ENCODE results near the gene CSGALNACT2. TPM values are rescaled to one million over a fixed set of nuclear protein-coding genes. Genes with fewer than 3 reads are reported as not detected.
"Not testable (repeated sequence)": the region's sequence is repeated elsewhere in the genome, so short reads cannot be mapped to it uniquely, and the experiment has no call there.

Gene CSGALNACT2
- polyA plus RNA-seq, 1 of the 3 experiments (the other 2 are of a cell fraction): 11.5 TPM

- Histone ChIP-seq H3K4me3 (ENCODE audit: low read depth in 2 of 2, low read length in 1 of 2) (no peak overlapping the region), H3K9ac (no peak overlapping the region), H3K79me2 (ENCODE audit: insufficient read depth) (no peaks in the 10 kb centered on the region; the same call in 1 of the 2 replicates), H3K36me3 (replicated peaks in 1 of 2; ENCODE audit: control insufficient read depth in 1 of 2, insufficient read depth in 2 of 2, low read length in 1 of 2) (peaks cover 44 to 62% of the 10 kb centered on the region in 2 experiments), H3K27me3 (ENCODE audit: insufficient read depth) (no peaks in the 10 kb centered on the region), H3K4me1 (ENCODE audit: control insufficient read depth in 1 of 2, insufficient read depth in 2 of 2, low read depth in 1 of 2, low read length in 1 of 2) (peaks cover 0 to 6% of the 10 kb centered on the region in 2 experiments; a peak in 1 of 4 replicates), H4K20me1 (ENCODE audit: insufficient read depth) (no peaks in the 10 kb centered on the region), H3K4me2 (no peak overlapping the region), H3F3A (replicated peaks; ENCODE audit: insufficient read depth) (no peaks in the 10 kb centered on the region), H3K9me3 (no peaks in the 10 kb centered on the region), H3K27ac (ENCODE audit: low read depth in 2 of 2, low read length in 1 of 2) (no peak overlapping the region), H3K9me2 (no peaks in the 10 kb centered on the region), H2AFZ (ENCODE audit: low read depth) (no peak overlapping the region)
- no peak for DNase-seq
- CTCF ChIA-PET: no interaction called here
- TF ChIP-seq EP300 (IDR thresholded peaks at IDR 0.05; ENCODE audit: borderline replicate concordance in 1 of 2, low read depth in 1 of 2, low read length in 1 of 2) (no peak), RAD21 (IDR thresholded peaks at IDR 0.05; ENCODE audit: low read length) (no peak), REST (IDR thresholded peaks at IDR 0.05; ENCODE audit: low read depth, low read length) (no peak), GATA2 (CRISPR knock-in tag; IDR thresholded peaks at IDR 0.05) (no peak), NFIC (IDR thresholded peaks at IDR 0.05; ENCODE audit: borderline replicate concordance) (no peak), SMC3 (IDR thresholded peaks at IDR 0.05; ENCODE audit: low read depth, low read length) (no peak), MAX (IDR thresholded peaks at IDR 0.05; ENCODE audit: low read depth) (no peak), PBX3 (IDR thresholded peaks at IDR 0.05) (no peak), IRF3 (IDR thresholded peaks at IDR 0.05; ENCODE audit: low read depth, low read length) (no peak)
- WGBS (ENCODE audit: low lambda C conversion rate): 93% methylated on average over 1 of the region's 1 CpG
- POLR2A ChIA-PET: no interaction called here
Measured at GRCh38 chr10:43177595-43177994, 39.4 kb downstream of the CSGALNACT2 start.

GRCh38 chr10:43181146-43181545 is 42.9 kb downstream of the CSGALNACT2 start:
- DNase-seq: no peak
- Histone ChIP-seq H3K4me3 (ENCODE audit: low read depth in 2 of 2, low read length in 1 of 2) (no peak overlapping the region), H3F3A (replicated peaks; ENCODE audit: insufficient read depth) (no peaks in the 10 kb centered on the region), H3K36me3 (replicated peaks in 1 of 2; ENCODE audit: control insufficient read depth in 1 of 2, insufficient read depth in 2 of 2, low read length in 1 of 2) (peaks cover 54 to 66% of the 10 kb centered on the region in 2 experiments), H4K20me1 (ENCODE audit: insufficient read depth) (no peaks in the 10 kb centered on the region), H3K4me2 (no peak overlapping the region), H3K4me1 (ENCODE audit: control insufficient read depth in 1 of 2, insufficient read depth in 2 of 2, low read depth in 1 of 2, low read length in 1 of 2) (no peaks in the 10 kb centered on the region), H3K27me3 (ENCODE audit: insufficient read depth) (no peaks in the 10 kb centered on the region), H3K9ac (no peak overlapping the region), H3K9me2 (no peaks in the 10 kb centered on the region), H3K79me2 (ENCODE audit: insufficient read depth) (no peaks in the 10 kb centered on the region), H3K27ac (ENCODE audit: low read depth in 2 of 2, low read length in 1 of 2) (no peak overlapping the region), H2AFZ (ENCODE audit: low read depth) (no peak overlapping the region), H3K9me3 (no peaks in the 10 kb centered on the region)
- POLR2A ChIA-PET: no interaction called here
- CTCF ChIA-PET: interaction anchor here (1.2 kb wide), 1 partner anchor 24 kb away, joined by 4 read pairs; no protein-coding TSS in a partner anchor
- WGBS (ENCODE audit: low lambda C conversion rate): 94% methylated on average over 1 of the region's 1 CpG
- TF ChIP-seq MAX (IDR thresholded peaks at IDR 0.05; ENCODE audit: low read depth) (no peak), FOSL2 (IDR thresholded peaks at IDR 0.05; ENCODE audit: borderline replicate concordance, low read depth) (no peak)

GRCh38 chr10:43183764-43184163 is 45.5 kb downstream of the CSGALNACT2 start:
- DNase-seq; H3K27ac ChIP-seq (ENCODE audit: low read depth in 2 of 2, low read length in 1 of 2); H3K9me3 ChIP-seq; H3K9me2 ChIP-seq; H3K9ac ChIP-seq; H2AFZ ChIP-seq (ENCODE audit: low read depth); H4K20me1 ChIP-seq (ENCODE audit: insufficient read depth); H3K27me3 ChIP-seq (ENCODE audit: insufficient read depth); CTCF ChIA-PET; H3K4me2 ChIP-seq; H3K4me3 ChIP-seq (ENCODE audit: low read depth in 2 of 2, low read length in 1 of 2); H3K4me1 ChIP-seq (ENCODE audit: control insufficient read depth in 1 of 2, insufficient read depth in 2 of 2, low read depth in 1 of 2, low read length in 1 of 2); POLR2A ChIA-PET; H3K79me2 ChIP-seq (ENCODE audit: insufficient read depth); H3F3A ChIP-seq (replicated peaks; ENCODE audit: insufficient read depth): not testable (repeated sequence)
- WGBS (ENCODE audit: low lambda C conversion rate): 98% methylated on average over 3 of the region's 3 CpGs
- H3K36me3 ChIP-seq (replicated peaks in 1 of 2; ENCODE audit: control insufficient read depth in 1 of 2, insufficient read depth in 2 of 2, low read length in 1 of 2): peaks cover 52 to 58% of the 10 kb centered on the region in 2 experiments

Data from SK-N-SH (cell line).